SK-N-SH (cell line): Measurements from ENCODE around the gene PKN3. TPM values are rescaled to one million over a fixed set of nuclear protein-coding genes. Genes with fewer than 3 reads are reported as not detected.

Source experiments
- CTCF ChIA-PET: fragments of 300-600, 350-600 bp; formaldehyde crosslinking; extraction: SDS; loops from one replicate; lab custom pipeline; 2021; lab: Yijun Ruan, JAX
- POLR2A ChIA-PET: fragments of 350-600 bp; sonication (Branson Sonifier 250); formaldehyde crosslinking; extraction: SDS; loops from one replicate; lab custom pipeline; 2020; ENCODE audit warnings: antibody characterized with exemption, inconsistent platforms; lab: Yijun Ruan, JAX
- DNase-seq: peaks from one replicate; pipeline ENCODE4 v3.0.0; 2012
- H2AFZ ChIP-seq: fragments of 200-600 bp; sonication (generic); 2 replicates; pipeline ENCODE4 v1.8.1; 2016; ENCODE audit warnings: antibody characterized with exemption, mild to moderate bottlenecking, low read depth
- H3F3A ChIP-seq: fragments of 200-600 bp; sonication (generic); replicated peaks from 2 replicates; pipeline ENCODE3; 2016; ENCODE audit warnings: antibody characterized with exemption, mild to moderate bottlenecking; ENCODE audit not compliant: insufficient read depth
- H3K27ac ChIP-seq, 2 experiments: fragments of 200-500 bp in 1 of 2; fragments of 200-600 bp in 1 of 2; sonication (Bioruptor generic) in 1 of 2; sonication (generic), shearing (Covaris generic) in 1 of 2; 2 replicates each; pipeline versions ENCODE4 v1.5.1 to v1.6.1; 2014 to 2016; ENCODE audit warnings: low read depth in 2 of 2, inconsistent platforms in 1 of 2, low read length in 1 of 2, mild to moderate bottlenecking in 1 of 2, mixed read lengths in 1 of 2
- H3K27me3 ChIP-seq: fragments of 200-600 bp; sonication (generic), shearing (Covaris generic); 2 replicates; pipeline ENCODE4 v1.6.1; 2016; ENCODE audit warnings: mixed run types; ENCODE audit not compliant: insufficient read depth
- H3K36me3 ChIP-seq, 2 experiments: fragments of 200-500 bp in 1 of 2; fragments of 200-600 bp in 1 of 2; sonication (Bioruptor generic) in 1 of 2; sonication (generic) in 1 of 2; replicated peaks in 1 of 2; 2 replicates each; pipeline versions ENCODE3 to v1.5.1; 2014 to 2016; ENCODE audit warnings: low read length in 1 of 2, mild to moderate bottlenecking in 1 of 2; ENCODE audit not compliant: insufficient read depth in 2 of 2, control insufficient read depth in 1 of 2
- H3K4me1 ChIP-seq, 2 experiments: fragments of 200-500 bp in 1 of 2; fragments of 200-600 bp in 1 of 2; sonication (Bioruptor generic) in 1 of 2; sonication (generic), shearing (Covaris generic) in 1 of 2; 2 replicates each; pipeline versions ENCODE4 v1.5.1 to v1.6.1; 2014 to 2016; ENCODE audit warnings: low read depth in 1 of 2, low read length in 1 of 2, mixed run types in 1 of 2; ENCODE audit not compliant: insufficient read depth in 2 of 2, control insufficient read depth in 1 of 2
- H3K4me2 ChIP-seq: fragments of 200-600 bp; sonication (generic), shearing (Covaris generic); 2 replicates; pipeline ENCODE4 v1.6.1; 2017; ENCODE audit warnings: mixed run types
- H3K4me3 ChIP-seq, 2 experiments: fragments of 200-500 bp in 1 of 2; fragments of 200-600 bp in 1 of 2; sonication (Bioruptor generic) in 1 of 2; sonication (generic), shearing (Covaris generic) in 1 of 2; 2 replicates each; pipeline versions ENCODE4 v1.5.1 to v1.8.1; 2014 to 2016; ENCODE audit warnings: low read depth in 2 of 2, inconsistent platforms in 1 of 2, low read length in 1 of 2, mild to moderate bottlenecking in 1 of 2, mixed read lengths in 1 of 2, moderate library complexity in 1 of 2
- H3K79me2 ChIP-seq: fragments of 200-600 bp; sonication (generic); 2 replicates; pipeline ENCODE4 v1.8.1; 2017; ENCODE audit warnings: mild to moderate bottlenecking; ENCODE audit not compliant: insufficient read depth
- H3K9ac ChIP-seq: fragments of 200-600 bp; sonication (generic); 2 replicates; pipeline ENCODE4 v1.6.1; 2017; ENCODE audit warnings: mixed run types
- H3K9me2 ChIP-seq: fragments of 200-600 bp; sonication (generic); 2 replicates; pipeline ENCODE4 v1.6.1; 2017; ENCODE audit warnings: mixed run types
- H3K9me3 ChIP-seq: fragments of 200-600 bp; sonication (generic); 2 replicates; pipeline ENCODE4 v1.6.1; 2017; ENCODE audit warnings: mixed run types, mild to moderate bottlenecking, moderate library complexity
- H4K20me1 ChIP-seq: fragments of 200-600 bp; sonication (generic); 2 replicates; pipeline ENCODE4 v1.6.1; 2017; ENCODE audit warnings: mild to moderate bottlenecking, mixed run types; ENCODE audit not compliant: insufficient read depth
- ELF1 ChIP-seq: IDR thresholded peaks from 2 replicates; pipeline ENCODE4 v1.4.0; 2012
- EZH2phosphoT487 ChIP-seq: fragments of 200-600 bp; sonication (generic); IDR thresholded peaks from 2 replicates; pipeline ENCODE4 v1.6.1; 2017; ENCODE audit warnings: low read depth, mixed run types, mild to moderate bottlenecking, antibody characterized with exemption, moderate library complexity, borderline replicate concordance
- FOSL2 ChIP-seq: IDR thresholded peaks from 2 replicates; pipeline ENCODE4 v1.4.0; 2012; ENCODE audit warnings: low read depth, mild to moderate bottlenecking, moderate library complexity, borderline replicate concordance
- GATA2 ChIP-seq: sonication (generic); formaldehyde crosslinking; IDR thresholded peaks from 2 replicates; pipeline ENCODE4 v1.5.0; 2020; ENCODE audit warnings: mild to moderate bottlenecking, missing genetic modification reagents
- JUND ChIP-seq: IDR thresholded peaks from 2 replicates; pipeline ENCODE4 v1.4.0; 2012
- POLR2AphosphoS5 ChIP-seq: IDR thresholded peaks from 2 replicates; pipeline ENCODE4 v1.6.1; 2012; ENCODE audit warnings: low read depth, low read length
- REST ChIP-seq: IDR thresholded peaks from 2 replicates; pipeline ENCODE4 v1.6.1; 2012; ENCODE audit warnings: mild to moderate bottlenecking, low read depth, low read length, moderate library complexity
- TCF12 ChIP-seq: IDR thresholded peaks from 2 replicates; pipeline ENCODE4 v1.4.0; 2012
- TEAD4 ChIP-seq: IDR thresholded peaks from 2 replicates; pipeline ENCODE4 v1.4.0; 2012; ENCODE audit warnings: mild to moderate bottlenecking, borderline replicate concordance; ENCODE audit not compliant: insufficient read depth
- ZBTB33 ChIP-seq: IDR thresholded peaks from 2 replicates; pipeline ENCODE4 v1.4.0; 2012; ENCODE audit warnings: low read depth, borderline replicate concordance
- WGBS: methylation state at CpG from one replicate; pipeline ENCODE4 v1.1.6; 2017; ENCODE audit warnings: low lambda C conversion rate; 5-methylcytosine and 5-hydroxymethylcytosine counted together
- polyA plus RNA-seq, 3 experiments: library from polyadenylated mRNA; depleted of rRNA; stranded (reverse); fragments of >200 nt; gene quantifications; 2 replicates each; pipeline ENCODE4 v1.2.3, GENCODE V29; 2012
- TF ChIP-seq, protein P1 (sequence below): fragments of 200-600 bp; sonication (generic); IDR thresholded peaks from 2 replicates; pipeline ENCODE4 v1.6.1; 2017; ENCODE audit warnings: antibody characterized with exemption, mild to moderate bottlenecking, moderate library complexity

The PKN3 gene
- polyA plus RNA-seq, 1 of the 3 experiments (the other 2 are of a cell fraction): 7.8 TPM

- CTCF ChIA-PET: interaction anchor here (0.6 to 1.5 kb wide), 2 partner anchors 31 to 39 kb away, joined by 3 to 4 read pairs; no protein-coding TSS in a partner anchor
- no peak overlapping the region for H3K4me3 ChIP-seq
- no peaks in the 10 kb centered on the region for H3K9me3 ChIP-seq
- DNase-seq: no peak
- H2AFZ ChIP-seq: no peak overlapping the region
- no peaks in the 10 kb centered on the region for H3K79me2 ChIP-seq
- no peak overlapping the region for H3K27ac ChIP-seq
- no peak overlapping the region for H3K9ac ChIP-seq
- H3K27me3 ChIP-seq: no peaks in the 10 kb centered on the region
- POLR2A ChIA-PET: no interaction called here
- no peak for TF ChIP-seq TCF12
- no peak for TF ChIP-seq JUND
- TF ChIP-seq, protein P1, sequence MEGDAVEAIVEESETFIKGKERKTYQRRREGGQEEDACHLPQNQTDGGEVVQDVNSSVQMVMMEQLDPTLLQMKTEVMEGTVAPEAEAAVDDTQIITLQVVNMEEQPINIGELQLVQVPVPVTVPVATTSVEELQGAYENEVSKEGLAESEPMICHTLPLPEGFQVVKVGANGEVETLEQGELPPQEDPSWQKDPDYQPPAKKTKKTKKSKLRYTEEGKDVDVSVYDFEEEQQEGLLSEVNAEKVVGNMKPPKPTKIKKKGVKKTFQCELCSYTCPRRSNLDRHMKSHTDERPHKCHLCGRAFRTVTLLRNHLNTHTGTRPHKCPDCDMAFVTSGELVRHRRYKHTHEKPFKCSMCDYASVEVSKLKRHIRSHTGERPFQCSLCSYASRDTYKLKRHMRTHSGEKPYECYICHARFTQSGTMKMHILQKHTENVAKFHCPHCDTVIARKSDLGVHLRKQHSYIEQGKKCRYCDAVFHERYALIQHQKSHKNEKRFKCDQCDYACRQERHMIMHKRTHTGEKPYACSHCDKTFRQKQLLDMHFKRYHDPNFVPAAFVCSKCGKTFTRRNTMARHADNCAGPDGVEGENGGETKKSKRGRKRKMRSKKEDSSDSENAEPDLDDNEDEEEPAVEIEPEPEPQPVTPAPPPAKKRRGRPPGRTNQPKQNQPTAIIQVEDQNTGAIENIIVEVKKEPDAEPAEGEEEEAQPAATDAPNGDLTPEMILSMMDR: no peak
- WGBS: 87% methylated on average over 14 of the region's 20 CpGs
- no peaks in the 10 kb centered on the region for H3K36me3 ChIP-seq
- H3F3A ChIP-seq: peaks cover 3% of the 10 kb centered on the region
- no peaks in the 10 kb centered on the region for H3K4me1 ChIP-seq
- H4K20me1 ChIP-seq: no peaks in the 10 kb centered on the region
- no peak overlapping the region for H3K4me2 ChIP-seq
- H3K9me2 ChIP-seq: no peaks in the 10 kb centered on the region
These were observed 40.1 kb downstream of the PKN3 start for GRCh38 chr9:128742401-128742800.

DNA sequence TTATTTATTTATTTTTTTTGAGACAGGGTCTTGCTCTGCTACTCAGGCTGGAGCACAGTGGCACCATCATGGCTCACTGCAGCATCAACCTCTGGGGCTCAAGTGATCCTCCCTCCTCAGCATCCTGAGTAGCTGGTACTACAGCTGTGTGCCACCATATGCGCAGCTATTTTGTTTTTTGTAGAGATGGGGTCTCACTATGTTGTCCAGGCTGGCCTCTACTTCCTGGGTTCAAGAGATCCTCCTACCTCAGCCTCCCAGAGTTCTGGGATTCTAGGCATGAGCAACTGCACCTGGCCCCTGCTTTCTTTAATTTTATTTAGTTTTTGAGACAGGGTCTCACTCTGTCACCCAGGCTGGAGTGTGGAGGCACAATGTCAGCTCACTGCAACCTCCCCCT, 41.1 kb downstream of the PKN3 start:
- no peaks in the 10 kb centered on the region for H3K79me2 ChIP-seq
- no peak overlapping the region for H3K9ac ChIP-seq
- H3K27ac ChIP-seq: no peak overlapping the region
- CTCF ChIA-PET: interaction anchor here (0.7 to 1.1 kb wide), 2 partner anchors 8 to 10 kb away, joined by 3 to 5 read pairs; no protein-coding TSS in a partner anchor
- peaks cover 0 to 3% of the 10 kb centered on the region in 2 experiments for H3K36me3 ChIP-seq
- no peaks in the 10 kb centered on the region for H3K4me1 ChIP-seq
- H3F3A ChIP-seq: peaks cover 3% of the 10 kb centered on the region
- H2AFZ ChIP-seq: no peak overlapping the region
- H3K9me3 ChIP-seq: no peaks in the 10 kb centered on the region
- DNase-seq: no peak
- WGBS: 100% methylated on average over 1 of the region's 1 CpG
- no peaks in the 10 kb centered on the region for H3K9me2 ChIP-seq
- no peak for TF ChIP-seq EZH2phosphoT487
- TF ChIP-seq, protein P1: no peak
- no peak for TF ChIP-seq ELF1
- no peak overlapping the region for H3K4me3 ChIP-seq
- H4K20me1 ChIP-seq: no peaks in the 10 kb centered on the region
- H3K27me3 ChIP-seq: no peaks in the 10 kb centered on the region
- POLR2A ChIA-PET: no interaction called here
- no peak overlapping the region for H3K4me2 ChIP-seq

DNA sequence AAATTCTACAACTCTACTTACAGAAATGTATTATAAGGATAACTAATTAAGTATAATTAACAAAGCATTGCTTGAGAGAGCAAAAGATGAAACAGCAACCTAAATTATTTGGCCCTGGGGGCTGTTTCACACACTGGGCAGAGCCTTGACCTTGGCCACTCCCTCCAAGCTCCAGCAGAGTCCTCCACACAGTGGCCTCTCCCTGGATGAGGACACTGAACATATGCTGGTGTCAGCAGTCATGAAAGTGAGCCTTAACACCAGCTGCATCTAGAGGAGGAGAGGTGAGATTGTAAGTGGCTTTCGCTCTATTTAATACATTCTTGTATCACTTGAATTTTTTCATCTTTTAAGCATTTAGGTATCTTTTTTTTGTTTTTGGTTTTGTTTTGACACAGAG, 44.9 kb downstream of the PKN3 start:
- Histone ChIP-seq H3K4me1 (no peaks in the 10 kb centered on the region), H3K4me3 (no peak overlapping the region), H4K20me1 (no peaks in the 10 kb centered on the region), H3K9me2 (no peaks in the 10 kb centered on the region), H3K36me3 (peaks cover 0 to 3% of the 10 kb centered on the region in 2 experiments), H3K9me3 (no peaks in the 10 kb centered on the region), H2AFZ (no peak overlapping the region), H3K79me2 (no peaks in the 10 kb centered on the region), H3K27ac (no peak overlapping the region), H3K27me3 (no peaks in the 10 kb centered on the region), H3K4me2 (no peak overlapping the region), H3F3A (peaks cover 3% of the 10 kb centered on the region), H3K9ac (no peak overlapping the region)
- 96% methylated on average over 1 of the region's 1 CpG for WGBS
- ChIA-PET POLR2A (interaction anchor here (1.2 kb wide), 1 partner anchor 18 kb away, joined by 3 read pairs; no protein-coding TSS in a partner anchor), CTCF (interaction anchor here (1.5 kb wide), 1 partner anchor 14 kb away, joined by 6 read pairs; no protein-coding TSS in a partner anchor)
- no peak for DNase-seq
- TF ChIP-seq FOSL2: no peak
- TF ChIP-seq REST: no peak
- TF ChIP-seq GATA2 (CRISPR knock-in tag): no peak
- TF ChIP-seq TEAD4: no peak
- TF ChIP-seq POLR2AphosphoS5: no peak
- no peak for TF ChIP-seq ZBTB33
- TF ChIP-seq JUND: no peak
